ENCODE data around the gene CNGB1.
A peak's percentile ranks its signal among the peaks of the same experiment; 100 is the strongest.
"Not testable (repeated sequence)": the region's sequence is repeated elsewhere in the genome, so short reads cannot be mapped to it uniquely, and the experiment has no call there.

The CNGB1 gene

DNA sequence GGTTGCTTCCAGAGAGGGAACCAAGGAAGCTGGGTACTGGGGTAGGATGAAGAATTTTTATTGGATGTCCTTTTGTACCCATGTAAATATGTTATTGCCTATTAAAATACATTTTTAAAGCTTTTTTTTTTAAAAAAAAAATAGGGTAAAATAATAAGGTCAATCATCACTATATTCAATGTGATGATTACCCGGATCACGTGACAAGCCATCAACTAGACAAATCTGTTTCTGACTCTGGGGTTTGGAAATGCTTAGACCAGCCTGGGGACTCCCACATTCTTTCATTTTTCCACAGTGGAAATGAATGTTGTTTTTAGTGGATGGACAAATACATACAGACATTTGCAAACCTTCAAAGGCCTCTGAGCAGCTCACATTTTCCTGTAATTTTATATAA, 88.7 kb downstream of the CNGB1 start:
- no peak for DNase-seq

GRCh38 chr16:57878586-57878985, 92.3 kb downstream of the CNGB1 start:
- DNase-seq: no peak

- no peak for DNase-seq
Observed at GRCh38 chr16:57876210-57876609, 94.7 kb downstream of the CNGB1 start.

- no peak for DNase-seq
Observed at GRCh38 chr16:57875347-57875746, 95.6 kb downstream of the CNGB1 start.

DNA sequence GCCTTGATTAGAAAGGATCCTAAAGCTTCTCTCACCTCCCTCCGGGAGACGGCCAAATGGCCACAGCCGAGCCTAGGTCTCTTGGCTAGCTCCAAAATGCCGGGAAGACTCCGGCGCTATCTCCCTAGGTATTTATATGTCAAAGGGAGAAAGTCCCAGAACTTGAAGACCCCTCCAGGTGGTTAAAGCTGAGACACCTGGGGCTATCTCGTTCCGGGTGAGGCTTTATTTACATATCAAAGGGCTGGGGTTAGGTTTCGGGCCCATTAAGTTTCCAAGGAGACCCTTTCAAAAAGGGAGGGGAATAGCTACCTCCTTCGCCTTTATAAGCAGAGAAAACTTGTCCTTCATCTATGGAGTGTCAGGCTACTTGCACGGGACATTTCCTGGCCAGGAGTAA, 97.7 kb downstream of the CNGB1 start:
- DNase-seq: no peak

DNA sequence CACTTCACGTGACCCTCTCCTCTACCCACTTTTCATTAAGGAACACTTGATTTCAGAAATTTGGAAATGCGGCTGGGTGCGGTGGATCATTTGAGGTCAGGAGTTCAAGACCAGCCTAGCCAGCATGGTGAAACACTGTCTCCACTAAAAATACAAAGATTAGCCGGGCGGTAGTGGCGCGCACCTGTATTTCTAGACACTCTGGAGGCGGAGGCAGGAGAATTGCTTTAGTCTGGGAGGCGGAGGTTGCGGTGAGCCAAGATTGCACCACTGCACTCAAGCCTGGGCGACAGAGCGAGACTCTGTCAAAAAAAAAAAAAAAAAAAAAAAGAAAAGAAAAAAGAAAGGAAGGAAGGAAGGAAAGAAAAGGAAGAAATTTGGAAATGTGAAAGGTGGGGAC, 98.2 kb downstream of the CNGB1 start:
- DNase-seq: not testable (repeated sequence)

GRCh38 chr16:57871456-57871855, 99.5 kb downstream of the CNGB1 start:
- no peak for DNase-seq

DNA sequence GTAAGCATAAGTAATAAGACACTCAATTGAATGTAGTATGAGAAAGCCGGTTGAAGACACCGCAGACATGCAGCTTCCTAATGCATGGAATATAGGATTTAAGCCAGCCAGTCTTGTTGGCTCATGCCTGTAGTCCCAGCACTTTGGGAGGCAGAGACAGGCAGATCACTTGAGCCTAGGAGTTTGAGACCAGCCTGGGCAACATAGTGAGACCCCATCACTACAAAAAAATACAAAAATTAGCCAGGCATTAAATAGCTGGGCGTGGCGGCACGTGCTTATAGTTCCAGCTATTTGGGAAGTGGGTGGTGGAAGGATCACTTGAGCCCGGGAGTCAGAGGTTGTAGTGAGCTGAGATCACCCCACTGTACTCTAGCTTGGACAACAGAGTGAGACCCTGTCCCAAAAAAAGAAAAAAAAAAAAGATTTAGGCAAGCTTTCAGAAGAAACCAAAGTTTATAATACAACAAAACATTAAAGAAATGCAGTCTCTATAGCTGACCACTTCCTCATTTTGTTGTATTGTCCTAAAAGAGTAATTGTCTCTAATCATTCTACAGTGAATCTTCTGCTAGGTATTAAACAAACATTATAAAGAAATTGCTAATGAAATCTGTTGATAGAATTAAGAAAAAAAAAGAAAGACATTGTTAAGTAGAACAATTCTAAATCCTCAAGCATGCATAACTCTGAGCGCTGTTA, 100.0 kb downstream of the CNGB1 start:
- DNase-seq: no peak

DNA sequence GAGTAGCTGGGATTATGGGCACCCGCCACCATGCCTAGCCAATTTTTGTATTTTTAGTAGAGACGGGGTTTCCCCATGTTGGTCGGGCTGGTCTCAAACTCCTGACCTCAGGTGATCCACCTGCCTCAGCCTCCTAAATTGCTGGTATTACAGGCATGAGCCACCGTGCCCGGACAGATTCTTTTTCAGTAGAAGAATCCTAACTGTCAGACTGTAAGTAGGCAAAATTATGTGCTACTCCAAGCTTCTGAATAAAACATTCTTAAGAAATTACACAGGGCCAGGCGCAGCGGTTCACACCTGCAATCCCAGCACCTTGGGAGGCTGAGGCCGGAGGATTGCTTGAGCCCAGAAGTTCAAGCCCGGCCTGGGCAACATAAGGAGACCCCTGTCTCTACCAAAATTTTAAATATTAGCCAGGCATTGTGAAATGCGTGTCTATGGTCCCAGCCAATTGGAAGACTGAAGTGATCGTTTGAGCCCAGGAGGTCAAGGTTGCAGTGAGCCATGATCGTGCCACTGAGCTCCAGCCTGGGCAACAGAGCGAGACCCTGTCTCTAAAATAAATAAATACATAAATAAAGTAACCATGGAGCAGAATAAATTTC, 101.9 kb downstream of the CNGB1 start:
- no peak for DNase-seq

DNA sequence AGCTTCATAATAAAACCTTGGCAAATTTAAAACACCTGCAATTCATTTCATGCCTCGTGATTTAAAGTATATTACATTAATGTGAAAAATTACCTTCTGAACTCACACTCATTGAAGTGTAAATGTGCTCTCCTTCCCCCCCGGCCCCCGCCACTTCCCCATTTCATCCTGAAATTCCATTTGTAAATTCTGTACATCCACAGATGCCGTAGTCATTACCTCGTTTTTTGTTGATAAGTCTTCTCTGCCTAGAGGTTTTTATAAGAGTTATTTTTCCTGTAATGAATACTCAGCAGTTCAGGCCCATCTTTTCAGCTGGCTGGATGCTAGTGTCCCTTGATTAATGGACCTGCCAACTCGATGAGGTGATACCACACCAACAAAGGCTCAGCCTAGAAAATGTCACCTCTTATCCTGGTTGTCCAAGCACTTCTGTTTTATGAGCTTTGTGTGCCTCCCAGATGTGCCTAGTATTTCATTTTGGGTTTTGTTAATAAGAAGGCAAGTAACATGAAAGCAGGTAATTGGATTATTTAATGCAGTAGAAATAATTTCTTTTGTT, 103.8 kb downstream of the CNGB1 start:
- DNase-seq: no peak

DNA sequence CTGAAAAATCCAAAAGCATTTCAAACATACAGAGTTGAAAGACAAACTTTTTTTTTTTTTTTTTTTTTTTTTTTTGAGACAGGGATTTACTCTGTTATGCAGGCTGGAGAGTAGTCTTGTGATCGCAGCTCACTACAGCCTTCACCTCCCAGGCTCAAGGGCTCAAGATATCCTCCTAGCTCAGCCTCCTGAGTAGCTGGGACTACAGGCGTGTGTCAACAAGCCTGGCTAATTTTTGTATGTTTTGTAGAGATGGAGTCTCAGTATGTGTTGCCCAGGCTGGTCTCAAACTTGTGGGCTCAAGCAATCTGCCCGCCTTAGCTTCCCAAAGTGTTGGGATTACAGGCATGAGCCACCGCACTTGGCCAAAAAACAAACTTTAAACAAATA, 104.4 kb downstream of the CNGB1 start:
- DNase-seq: no peak

DNA sequence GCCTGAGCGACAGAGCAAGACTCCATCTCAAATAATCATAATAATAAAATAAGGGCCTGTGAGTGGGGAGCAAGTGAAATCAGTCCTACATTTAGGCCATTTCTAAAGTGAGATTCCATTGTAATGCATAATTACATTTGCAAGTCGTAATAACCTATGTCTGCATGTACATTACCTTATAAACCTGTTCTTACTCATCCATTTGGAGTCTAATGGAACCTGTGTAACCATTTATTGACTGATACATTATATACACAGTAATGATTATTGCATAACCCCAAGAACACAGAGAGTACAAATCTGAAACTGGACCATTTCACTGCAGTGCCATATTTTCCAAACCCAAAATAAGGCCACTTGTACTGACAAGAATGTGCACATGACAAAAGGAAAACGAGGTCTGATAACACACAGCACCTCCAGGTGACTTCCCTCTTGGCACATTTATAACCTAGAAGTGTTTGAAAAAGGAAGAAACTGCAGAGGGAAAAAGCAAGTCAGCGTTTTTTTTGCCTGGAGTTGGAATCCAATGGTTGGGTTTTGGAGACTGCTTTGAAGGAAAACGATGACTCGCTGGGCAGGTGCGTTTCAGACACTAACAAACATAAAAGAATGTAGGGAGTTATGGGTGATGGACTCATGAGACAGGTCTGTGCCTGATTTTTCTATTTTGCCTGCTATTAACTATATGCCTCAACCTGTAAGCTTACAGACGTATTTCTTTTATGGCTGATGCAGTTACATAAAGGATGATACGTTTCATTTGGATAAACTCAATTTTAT, 105.0 kb downstream of the CNGB1 start:
- DNase-seq: no peak

- DNase-seq: peak; percentile 34
Observed at GRCh38 chr16:57863434-57864160, 107.3 kb downstream of the CNGB1 start.

DNA sequence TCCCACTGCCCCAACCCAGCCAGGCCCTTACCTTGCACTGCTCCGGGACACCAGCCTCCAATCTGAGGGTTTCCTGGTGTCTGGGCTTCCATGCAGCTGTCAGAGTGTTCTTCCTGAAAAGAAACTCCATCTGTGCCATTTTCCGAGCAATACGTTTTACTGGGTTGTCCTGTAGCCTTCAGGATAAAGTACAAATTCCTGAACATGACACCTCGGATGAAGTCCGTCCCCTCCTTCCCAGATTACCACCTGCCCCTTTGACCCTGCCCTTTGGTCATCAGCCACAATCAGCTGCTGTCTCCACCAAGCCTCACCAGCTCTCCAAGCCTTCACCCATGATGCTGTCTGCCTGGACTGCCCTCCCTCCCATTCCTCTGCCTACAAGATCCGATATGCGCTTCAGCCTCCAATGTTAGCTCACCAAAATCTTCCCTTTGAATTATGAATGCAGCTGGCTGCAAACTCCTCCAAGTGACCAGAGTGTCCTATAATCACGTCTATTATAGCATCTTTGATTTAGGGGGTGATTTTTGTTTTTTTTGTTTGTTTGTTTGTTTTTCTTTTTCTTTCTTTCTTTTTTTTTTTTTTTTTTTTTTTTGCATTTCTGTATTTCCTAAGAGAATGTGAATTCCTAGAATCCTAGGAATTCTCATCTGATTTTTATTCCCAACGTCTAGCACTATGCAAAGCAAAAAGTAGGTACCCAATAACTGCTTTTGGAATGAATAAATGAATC, 108.1 kb downstream of the CNGB1 start:
- DNase-seq: no peak

DNA sequence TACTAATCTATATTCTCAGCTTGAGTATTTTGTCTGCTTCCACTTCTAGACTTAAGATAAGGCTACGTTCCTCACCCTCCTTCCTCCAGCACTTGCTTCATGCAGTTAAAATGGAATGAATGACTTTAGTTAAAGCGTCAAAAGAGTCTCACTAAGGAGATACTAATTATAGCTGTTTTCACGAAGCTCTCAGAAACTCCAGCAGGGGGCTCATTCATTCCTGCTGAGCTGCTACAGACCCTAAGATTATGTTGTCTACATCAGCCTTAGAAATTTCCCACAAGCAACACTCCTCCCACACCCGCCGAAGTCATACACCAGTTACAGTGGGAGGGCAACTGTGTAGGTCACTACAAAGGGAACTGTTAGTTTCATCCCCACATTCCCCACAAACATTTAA, 111.6 kb downstream of the CNGB1 start:
- peak; percentile 2 for DNase-seq

DNA sequence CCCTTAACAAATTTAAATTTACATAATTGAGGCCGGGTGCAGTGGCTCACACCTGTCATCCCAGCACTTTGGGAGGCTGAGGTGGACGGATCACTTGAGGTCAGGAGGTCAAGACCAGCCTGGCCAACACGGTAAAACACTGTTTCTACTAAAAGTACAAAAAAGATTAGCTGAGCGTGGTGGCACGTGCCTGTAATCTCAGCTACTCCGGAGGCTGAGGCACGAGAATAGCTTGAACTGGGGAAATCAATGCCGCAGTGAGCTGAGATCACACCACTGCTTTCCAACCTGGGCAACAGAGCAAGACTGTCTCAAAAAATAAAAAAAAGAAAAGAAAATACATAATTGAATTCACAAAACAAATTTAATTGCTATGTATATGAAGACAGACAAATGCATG, 112.3 kb downstream of the CNGB1 start:
- no peak for DNase-seq

DNA sequence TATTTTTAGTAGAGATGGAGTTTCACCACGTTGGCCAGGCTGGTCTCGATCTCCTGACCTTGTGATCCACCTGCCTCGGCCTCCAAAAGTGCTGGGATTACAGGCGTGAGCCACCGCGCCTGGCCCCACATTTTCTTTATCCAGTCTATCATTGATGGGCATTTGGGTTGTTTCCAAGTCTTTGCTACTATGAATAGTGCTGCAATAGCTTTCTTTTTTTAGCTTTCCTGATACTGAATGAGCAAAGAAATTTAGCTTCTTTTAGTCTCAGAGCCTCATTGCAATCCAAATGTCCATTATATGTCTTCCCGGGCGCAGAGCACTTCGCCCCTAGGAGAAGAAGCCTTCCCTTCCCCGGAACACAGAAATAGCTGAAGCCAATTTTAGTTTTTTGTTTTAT, 112.9 kb downstream of the CNGB1 start:
- not testable (repeated sequence) for DNase-seq

GRCh38 chr16:57855188-57855587, 115.7 kb downstream of the CNGB1 start:
- no peak for DNase-seq

DNA sequence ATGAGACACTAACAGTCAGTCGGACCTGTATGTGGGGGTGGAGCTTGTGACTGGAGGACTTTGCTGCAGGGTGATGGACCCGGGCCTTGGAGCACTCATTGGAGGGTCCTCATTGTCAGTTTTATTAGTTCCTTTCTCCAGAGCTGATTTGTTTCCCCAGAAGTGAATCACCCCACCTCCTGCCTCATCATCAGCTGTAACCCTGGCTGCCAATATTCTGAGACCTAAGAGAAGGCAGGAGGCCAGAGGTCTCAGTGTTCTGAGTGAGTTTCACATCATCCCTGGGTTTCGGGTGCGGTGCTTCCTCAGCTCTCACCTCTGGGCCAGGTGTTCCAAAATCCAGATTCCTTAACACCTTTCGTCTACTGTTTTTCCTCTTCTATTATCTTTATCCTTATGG, 118.7 kb downstream of the CNGB1 start:
- DNase-seq: no peak

GRCh38 chr16:57848181-57848580, 122.7 kb downstream of the CNGB1 start:
- no peak for DNase-seq

GRCh38 chr16:57846931-57847330, 124.0 kb downstream of the CNGB1 start:
- not testable (repeated sequence) for DNase-seq

- DNase-seq: no peak
Observed at GRCh38 chr16:57846078-57846697, 124.7 kb downstream of the CNGB1 start.

Data from DMS 273 treated with DMSO at 0.1 percent for 48 hours (cell line).